Activated CD8-positive, alpha-beta memory T cell treated with anti-CD3 and anti-CD28 coated beads, Interleukin-2, amount 50 U/mL, for 24 hours (primary cell): Measurements from ENCODE around the gene C21orf91.

Experiments
- DNase-seq: peaks from one replicate; pipeline ENCODE4 v3.0.0-alpha.2; 2020; ENCODE audit errors: extremely low read depth

C21orf91 gene

DNA sequence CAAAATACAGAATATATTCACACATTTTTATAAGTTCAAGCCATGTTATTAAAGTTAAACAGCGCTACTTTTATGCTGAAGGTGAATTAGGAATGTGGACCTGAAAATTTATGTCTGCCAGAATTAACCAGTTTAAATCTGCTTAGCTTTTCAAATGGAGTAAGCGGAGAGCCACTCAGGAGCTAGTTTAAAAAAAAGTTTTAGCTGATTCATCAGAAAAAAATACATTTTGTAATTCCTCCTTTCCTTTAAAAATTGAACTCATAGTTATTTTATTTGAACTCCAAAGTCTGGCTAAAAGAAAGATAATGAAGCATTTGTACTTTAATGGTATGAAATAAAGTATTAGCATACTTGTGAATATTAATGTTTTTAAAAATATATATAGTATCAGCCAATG, 21.2 kb downstream of the C21orf91 start:
- DNase-seq, result no peak

GRCh38 chr21:17796503-17796902, 22.7 kb downstream of the C21orf91 start:
- no peak for DNase-seq

- DNase-seq, result no peak
These were observed 23.1 kb downstream of the C21orf91 start for GRCh38 chr21:17796037-17796403.

- no peak for DNase-seq
These were observed 23.8 kb downstream of the C21orf91 start for GRCh38 chr21:17795146-17796036.

- no peak for DNase-seq
These were observed 24.5 kb downstream of the C21orf91 start for GRCh38 chr21:17794518-17795145.

DNA sequence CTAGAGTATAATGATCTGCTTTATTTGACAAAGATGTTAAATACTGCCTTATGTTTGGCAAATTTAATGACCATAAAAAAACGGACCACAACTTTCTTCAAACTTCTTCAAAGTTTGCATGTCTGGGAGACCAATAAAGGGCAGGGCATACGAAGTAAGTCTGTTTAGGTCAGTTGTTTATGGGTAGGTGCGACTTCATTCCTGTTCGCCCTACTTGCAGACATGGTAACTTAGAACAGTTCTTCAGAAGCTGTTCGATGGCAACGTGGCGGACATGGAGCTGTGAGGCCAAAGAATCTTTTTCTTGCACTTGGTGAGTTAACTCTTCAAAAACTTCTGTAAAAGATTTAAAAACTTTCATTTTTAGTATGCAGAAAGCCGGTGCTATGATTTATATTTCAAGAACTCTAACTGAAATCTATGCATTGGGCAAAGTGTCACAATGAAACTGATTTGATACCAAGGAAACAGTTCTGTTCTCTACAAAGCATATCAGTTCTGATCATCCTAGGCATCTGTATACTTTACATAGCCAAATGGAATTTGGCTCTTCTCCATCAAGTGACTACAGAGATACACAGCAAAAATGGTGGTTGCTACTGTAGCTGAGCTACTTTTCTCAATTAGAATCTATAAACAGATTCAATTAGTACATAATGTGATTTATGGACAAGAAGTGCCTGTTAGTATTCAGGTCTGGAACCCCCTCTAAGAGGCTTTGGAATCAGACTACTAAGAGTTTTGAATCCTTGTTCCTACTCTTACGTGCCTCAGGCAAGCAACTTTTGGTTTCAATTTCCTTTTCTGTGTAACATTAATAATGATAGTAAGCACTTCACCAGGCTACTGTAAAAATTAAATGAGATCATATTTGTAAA, 25.7 kb downstream of the C21orf91 start:
- no peak for DNase-seq

- DNase-seq, result no peak
These were observed 29.5 kb downstream of the C21orf91 start for GRCh38 chr21:17789656-17790055.

GRCh38 chr21:17789069-17789468, 30.1 kb downstream of the C21orf91 start:
- no peak for DNase-seq

- no peak for DNase-seq
These were observed 32.3 kb downstream of the C21orf91 start for GRCh38 chr21:17786851-17787181.

DNA sequence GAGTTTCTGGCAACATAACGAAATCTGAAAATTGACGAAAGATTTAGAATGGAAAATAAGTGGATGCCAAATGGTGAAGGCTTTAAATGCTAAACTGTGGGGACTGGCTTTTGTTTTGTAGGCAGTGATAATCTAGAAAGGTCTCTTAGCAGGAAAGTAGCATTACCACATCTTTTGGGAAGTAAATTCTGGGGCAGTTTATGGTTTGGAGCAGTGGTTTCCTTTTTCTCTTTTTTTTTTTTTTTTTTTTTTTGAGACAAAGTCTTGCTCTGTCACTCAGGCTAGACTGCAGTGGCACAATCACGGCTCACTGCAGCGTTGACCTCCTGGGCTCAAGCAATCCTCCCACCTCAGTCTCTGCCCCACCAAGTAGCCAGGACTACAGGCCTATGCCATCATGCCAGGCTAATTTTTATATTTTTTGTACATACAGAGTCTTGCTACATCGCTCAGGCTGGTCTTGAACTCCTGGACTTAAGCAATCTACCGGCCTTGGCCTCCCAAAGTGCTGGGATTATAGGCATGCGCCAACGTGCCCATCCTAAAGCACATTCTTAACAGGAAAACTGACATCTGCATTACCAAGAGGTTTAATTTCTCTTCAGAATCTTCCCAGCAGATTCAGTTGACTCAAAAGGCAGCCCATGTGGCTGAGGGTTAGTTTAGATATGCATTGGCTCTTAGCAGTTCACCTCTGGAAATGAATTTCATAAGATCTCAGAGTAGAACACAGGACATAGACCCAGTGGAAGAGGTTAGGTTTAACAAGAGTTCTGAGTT, 32.9 kb downstream of the C21orf91 start:
- no peak for DNase-seq

DNA sequence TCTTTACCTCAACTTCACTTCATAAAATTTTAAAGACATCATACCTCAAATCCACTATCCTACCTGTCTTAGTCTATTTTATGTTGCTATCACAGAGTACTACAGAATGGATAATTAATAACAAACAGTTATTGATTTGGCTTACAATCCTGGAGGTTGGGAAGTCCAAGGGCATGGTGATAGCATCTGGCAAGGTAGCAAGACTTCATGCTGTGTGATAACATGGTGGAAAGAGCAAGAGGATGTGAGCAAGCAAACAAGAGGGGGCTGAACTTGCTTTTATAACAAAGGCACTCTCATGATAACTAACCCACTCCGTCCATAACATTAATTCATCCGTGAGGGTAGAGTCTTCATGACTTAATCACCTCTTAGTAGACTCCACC, 33.8 kb downstream of the C21orf91 start:
- no peak for DNase-seq

GRCh38 chr21:17784604-17785402, 34.4 kb downstream of the C21orf91 start:
- DNase-seq, result no peak

DNA sequence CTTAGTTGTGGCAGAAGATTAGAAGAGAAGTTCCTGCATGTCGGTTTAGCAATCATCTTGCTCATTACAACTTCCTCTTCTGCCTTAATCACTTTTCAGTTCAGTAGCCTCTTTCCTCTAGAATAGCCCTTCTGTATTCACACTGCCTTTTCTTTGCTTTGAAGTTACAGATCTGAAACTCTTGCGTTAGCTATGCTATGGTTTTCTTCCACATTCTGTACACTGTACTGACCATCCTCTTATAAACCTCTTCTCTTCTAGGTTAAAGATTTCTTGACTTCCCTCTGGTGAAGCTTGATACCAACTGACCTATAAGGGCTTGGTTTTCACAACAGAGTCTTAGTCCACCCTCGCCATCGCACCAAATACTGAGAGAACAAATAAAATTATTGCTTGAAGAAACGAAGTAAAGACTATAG, 35.0 kb downstream of the C21orf91 start:
- no peak for DNase-seq

GRCh38 chr21:17783481-17784179, 35.5 kb downstream of the C21orf91 start:
- DNase-seq, result no peak

- no peak for DNase-seq
These were observed 36.2 kb downstream of the C21orf91 start for GRCh38 chr21:17783003-17783402.

GRCh38 chr21:17782051-17782450, 37.1 kb downstream of the C21orf91 start:
- DNase-seq, result no peak

DNA sequence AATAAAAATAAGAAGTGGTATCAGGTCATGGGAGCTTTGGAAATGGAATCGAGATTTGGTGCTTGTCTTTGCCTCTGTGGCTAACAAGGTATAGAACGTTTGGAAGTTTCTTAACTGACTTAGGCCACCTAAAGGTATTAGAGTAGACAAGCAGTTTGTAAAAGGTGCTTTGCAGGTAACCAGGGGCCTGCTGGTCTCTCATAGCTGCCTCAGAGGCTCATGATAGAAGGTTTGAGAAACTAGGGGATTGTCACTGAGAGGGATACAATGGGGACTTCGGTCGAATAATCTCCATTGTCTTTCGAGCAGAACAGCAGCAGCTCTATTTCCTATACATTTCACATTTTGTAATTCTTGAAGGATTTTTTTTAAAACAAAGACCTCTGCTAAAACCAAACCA, 37.6 kb downstream of the C21orf91 start:
- no peak for DNase-seq

GRCh38 chr21:17780539-17780938, 38.6 kb downstream of the C21orf91 start:
- no peak for DNase-seq

DNA sequence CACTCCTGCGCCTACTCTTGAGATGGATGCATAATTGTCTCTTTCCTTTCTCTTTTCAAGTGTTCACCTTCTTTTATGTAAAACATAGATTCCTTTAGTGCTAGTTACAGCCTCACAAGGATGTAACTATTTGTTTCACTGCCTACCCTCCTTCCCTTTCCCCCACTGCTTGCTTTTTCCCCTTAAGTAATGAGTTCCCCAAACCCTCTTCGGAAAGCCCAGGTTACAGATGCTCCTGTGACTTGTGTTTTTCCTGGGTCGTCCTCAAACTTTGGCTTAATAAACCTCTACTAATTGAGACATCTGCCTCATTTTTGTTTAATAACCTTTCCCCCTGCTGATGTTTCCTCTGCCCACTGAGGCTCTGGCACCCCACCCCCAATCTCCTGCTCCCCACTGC, 39.2 kb downstream of the C21orf91 start:
- DNase-seq, result no peak

GRCh38 chr21:17779496-17779895, 39.7 kb downstream of the C21orf91 start:
- DNase-seq, result no peak
